D721Med (cell line): ENCODE results near the gene HACL1.
A peak's percentile ranks its signal among the peaks of the same experiment; 100 is the strongest.
"Not testable (repeated sequence)": the region's sequence is repeated elsewhere in the genome, so short reads cannot be mapped to it uniquely, and the experiment has no call there.

ENCODE experiments used
- DNase-seq: peaks from one replicate; pipeline ENCODE4 v3.0.0; 2011; ENCODE audit warnings: low spot score; ENCODE audit not compliant: insufficient read length
- FAIRE-seq: peaks from 2 replicates; lab custom pipeline; 2011; peaks lifted over from hg19 to GRCh38; lab: Jason Lieb, UNC
- TF ChIP-seq, protein P1 (sequence below): IDR thresholded peaks from 2 replicates; pipeline ENCODE4 v1.5.1; 2012; ENCODE audit warnings: mild to moderate bottlenecking, control low read depth; ENCODE audit not compliant: insufficient read depth; ENCODE audit errors: missing control alignments

Gene HACL1

DNA sequence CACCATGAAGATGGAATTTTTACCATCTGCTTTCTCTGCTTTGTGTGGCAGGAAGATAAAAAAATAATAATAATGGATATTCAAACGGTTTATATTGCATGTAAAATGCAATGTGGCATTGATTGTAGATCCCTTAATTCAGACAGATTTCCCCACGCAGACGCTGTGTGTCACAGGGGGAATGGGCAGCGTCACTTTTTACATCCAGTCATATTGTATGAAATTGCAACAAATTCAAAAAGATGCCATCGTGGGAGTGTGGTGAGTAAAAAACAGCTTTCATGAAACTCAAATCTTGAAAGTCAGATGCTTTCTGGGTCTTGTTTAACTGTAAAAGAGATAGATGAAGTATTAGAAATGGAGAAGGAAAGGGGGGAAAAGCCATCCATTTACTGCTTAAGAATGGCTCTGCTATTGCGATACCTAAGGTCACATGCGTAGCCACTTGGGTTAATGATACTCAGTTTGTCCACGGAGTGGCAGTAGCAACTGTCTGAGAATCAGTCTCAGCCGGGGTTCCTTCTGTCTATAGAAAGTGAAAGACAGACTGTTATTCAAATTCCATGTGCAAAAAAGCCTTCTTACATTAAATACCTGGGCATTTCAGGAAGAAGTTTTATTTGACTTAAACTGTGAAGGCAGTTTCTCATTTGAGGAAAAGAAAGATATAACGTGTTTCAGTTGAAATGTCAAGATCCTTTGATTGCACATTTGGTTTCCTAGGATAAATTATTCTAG, 28.7 kb upstream of the HACL1 start:
- no peak for FAIRE-seq
- DNase-seq, result peak; percentile 48
- TF ChIP-seq, protein P1, sequence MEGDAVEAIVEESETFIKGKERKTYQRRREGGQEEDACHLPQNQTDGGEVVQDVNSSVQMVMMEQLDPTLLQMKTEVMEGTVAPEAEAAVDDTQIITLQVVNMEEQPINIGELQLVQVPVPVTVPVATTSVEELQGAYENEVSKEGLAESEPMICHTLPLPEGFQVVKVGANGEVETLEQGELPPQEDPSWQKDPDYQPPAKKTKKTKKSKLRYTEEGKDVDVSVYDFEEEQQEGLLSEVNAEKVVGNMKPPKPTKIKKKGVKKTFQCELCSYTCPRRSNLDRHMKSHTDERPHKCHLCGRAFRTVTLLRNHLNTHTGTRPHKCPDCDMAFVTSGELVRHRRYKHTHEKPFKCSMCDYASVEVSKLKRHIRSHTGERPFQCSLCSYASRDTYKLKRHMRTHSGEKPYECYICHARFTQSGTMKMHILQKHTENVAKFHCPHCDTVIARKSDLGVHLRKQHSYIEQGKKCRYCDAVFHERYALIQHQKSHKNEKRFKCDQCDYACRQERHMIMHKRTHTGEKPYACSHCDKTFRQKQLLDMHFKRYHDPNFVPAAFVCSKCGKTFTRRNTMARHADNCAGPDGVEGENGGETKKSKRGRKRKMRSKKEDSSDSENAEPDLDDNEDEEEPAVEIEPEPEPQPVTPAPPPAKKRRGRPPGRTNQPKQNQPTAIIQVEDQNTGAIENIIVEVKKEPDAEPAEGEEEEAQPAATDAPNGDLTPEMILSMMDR, result peak; percentile 63

DNA sequence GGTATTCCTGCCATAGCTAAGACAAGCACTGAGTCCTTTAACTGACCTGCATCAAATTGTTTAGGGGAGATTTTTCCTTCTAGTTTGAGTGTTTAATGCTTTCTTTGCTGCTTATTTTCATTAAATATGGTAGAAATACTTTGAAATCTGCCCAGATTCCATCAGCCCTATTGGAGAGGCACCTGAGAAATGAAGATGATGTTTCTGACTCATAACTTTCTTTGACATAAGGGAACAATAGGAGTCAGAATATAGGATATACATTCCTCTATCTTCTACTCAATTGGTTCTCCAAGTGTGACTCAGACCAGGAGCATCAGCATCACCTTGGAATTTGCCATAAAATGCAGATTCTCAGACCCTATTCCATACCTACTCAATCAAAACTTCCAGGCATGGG, 27.6 kb upstream of the HACL1 start:
- TF ChIP-seq, protein P1, result no peak
- no peak for FAIRE-seq
- no peak for DNase-seq

DNA sequence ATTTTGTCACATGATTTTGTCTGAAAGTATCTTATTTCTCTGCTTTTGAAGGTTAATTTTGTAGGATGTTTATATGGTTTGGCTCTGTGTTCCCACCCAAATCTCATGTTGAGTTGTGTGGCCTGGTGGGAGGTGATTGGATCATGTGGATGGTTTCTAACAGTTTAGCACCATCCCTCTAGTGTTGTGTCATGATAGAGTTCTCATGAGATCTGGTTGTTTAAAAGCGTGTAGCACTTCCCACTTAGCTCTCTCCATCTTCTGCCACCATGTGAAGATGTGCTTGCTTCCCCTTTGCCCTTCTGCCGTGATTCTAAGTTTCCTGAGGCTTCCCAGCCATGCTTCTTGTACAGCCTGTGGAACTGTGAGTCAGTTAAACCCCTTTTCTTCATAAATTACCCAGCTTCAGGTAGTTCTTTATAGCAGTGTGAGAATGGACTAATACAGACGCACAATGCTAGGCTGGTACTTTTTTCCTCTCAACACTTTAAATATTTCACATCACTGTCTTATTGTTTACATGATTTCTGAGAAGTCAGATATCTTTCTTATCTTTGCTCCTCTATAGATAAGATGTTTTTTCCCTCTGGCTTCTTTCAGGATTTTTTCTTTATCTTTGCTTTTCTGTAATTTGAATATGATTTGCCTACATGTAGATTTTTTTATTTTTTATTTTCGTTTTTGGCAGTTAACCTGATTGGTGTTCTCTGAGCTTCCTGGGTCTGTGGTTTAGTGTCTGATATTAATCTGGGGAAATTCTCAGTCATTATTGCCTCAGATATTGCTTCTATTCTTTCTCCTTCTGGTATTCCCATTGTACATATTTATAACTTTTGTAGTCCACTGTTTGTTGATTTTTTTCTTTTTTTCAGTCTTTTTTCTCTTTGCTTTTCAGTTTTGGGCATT, 22.4 kb upstream of the HACL1 start:
- DNase-seq, result no peak
- TF ChIP-seq, protein P1, result no peak
- no peak for FAIRE-seq

DNA sequence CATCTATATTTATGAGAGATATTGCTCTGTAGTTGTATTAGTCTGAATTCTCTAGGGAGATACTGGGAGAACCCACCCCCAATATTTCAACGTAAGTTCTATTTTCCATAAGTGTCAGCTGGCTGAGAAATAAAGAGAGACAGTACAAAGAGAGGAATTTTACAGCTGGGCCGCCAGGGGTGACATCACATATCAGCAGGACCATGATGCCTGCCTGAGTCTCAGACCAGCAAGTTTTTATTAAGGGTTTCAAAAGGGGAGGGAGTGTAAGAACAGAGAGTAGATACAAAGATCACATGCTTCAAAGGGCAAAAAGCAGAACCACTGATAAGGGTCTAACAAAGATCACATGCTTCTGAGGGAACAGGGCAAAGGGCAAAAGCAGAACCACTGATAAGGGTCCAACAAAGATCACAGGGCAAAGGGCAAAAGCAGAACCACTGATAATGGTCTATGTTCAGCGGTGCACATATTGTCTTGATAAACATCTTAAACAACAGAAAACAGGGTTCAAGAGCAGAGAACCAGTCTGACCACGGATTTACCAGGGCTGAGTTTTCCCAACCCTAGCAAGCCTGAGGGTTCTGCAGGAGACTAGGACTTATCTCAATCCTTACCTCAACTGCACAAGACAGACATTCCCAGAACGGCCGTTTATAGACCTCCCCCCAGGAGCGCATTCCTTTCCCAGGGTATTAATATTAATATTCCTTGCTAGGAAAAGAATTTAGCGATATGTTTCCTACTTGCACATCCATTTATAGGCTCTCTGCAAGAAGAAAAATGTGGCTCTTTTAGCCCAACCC, 18.5 kb upstream of the HACL1 start:
- FAIRE-seq, DNase-seq: not testable (repeated sequence)

DNA sequence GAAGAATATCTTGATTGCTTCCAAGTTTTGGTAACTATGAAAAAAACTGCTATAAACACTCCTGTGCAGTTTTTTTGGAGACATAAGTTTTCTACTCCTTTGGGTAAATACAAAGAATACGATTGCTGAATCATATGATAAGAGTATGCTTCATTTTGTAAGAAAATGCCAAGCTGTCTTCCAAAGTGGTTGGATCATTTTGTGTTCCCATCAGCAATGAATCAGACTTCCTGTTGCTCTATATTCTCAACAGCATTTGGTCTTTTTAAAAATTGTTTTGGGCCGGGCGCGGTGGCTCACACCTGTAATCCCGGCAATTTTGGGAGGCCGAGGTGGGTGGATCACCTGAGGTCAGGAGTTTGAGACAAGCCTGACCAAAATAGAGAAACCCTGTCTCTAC, 14.7 kb upstream of the HACL1 start:
- TF ChIP-seq, protein P1, result no peak
- no peak for FAIRE-seq

DNA sequence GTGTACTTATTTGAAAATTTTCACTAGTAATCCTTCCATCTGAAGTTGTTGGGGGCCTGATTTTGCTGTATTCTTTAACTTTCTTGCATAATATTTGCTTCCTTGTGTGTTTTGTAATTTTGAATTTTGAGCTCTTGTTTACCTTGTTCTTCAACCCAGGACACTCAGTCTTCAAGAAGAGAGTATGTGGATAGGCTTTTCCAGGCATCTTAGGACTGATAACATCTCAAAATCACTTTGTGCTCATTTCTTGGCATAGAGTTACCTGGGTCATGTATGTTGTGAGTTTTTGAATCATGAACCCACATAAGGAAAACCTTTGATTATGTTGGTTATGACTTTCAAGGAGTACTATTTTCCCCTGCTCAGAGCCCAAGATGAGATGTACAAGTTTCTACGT, 13.6 kb upstream of the HACL1 start:
- TF ChIP-seq, protein P1, result no peak
- FAIRE-seq, result no peak
- DNase-seq, result no peak

More for the DNA sequence above, 14.7 kb upstream of the HACL1 start:
- no peak for DNase-seq

DNA sequence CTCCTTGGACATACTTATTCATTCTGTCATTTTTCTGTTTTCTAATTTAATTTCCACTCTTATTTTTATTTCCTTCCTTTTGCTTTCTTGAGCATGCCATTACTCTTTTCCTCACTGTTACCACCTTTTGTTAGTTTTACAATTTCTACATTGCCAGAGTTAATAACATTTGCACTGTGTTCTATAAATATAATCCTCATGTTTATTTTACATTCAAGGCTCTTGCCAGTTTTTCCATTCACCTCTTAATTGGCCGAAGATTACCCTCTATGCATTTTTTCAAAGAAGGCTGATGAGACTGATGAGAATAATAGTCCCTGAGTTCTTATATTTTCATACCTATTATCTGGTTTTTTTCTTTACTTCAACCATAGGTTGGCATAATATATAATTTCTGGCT, 10.6 kb upstream of the HACL1 start:
- DNase-seq, result no peak
- FAIRE-seq, result peak; percentile 29
- TF ChIP-seq, protein P1, result no peak
